Endodermal cell (in vitro differentiated cells): ENCODE data around the gene SIRT6. TPM values are rescaled to one million over a fixed set of nuclear protein-coding genes. Genes with fewer than 3 reads are reported as not detected.

Experiments
- DNase-seq: peaks from one replicate; pipeline ENCODE4 v3.0.0-alpha.2; 2017
- H3K27ac ChIP-seq: 2 replicates; pipeline ENCODE4 v1.5.1; 2013; ENCODE audit warnings: mild to moderate bottlenecking, low read depth, low read length, moderate library complexity
- H3K27me3 ChIP-seq: 2 replicates; pipeline ENCODE4 v1.6.1; 2013; ENCODE audit warnings: mild to moderate bottlenecking, low read length, moderate library complexity; ENCODE audit not compliant: insufficient read depth, control insufficient read depth, poor library complexity, severe bottlenecking
- H3K36me3 ChIP-seq: 2 replicates; pipeline ENCODE4 v1.7.0; 2013; ENCODE audit warnings: mild to moderate bottlenecking, low read length, moderate library complexity; ENCODE audit not compliant: control insufficient read depth, insufficient read depth
- H3K4me1 ChIP-seq: one replicate; pipeline ENCODE4 v1.7.0; 2013; ENCODE audit warnings: low read length; ENCODE audit not compliant: control insufficient read depth, insufficient read depth
- H3K4me3 ChIP-seq: 2 replicates; pipeline ENCODE4 v1.5.1; 2013; ENCODE audit warnings: mild to moderate bottlenecking, low read length, moderate library complexity
- H3K9ac ChIP-seq: 2 replicates; pipeline ENCODE4 v1.6.1; 2013; ENCODE audit warnings: mild to moderate bottlenecking, low read length, moderate library complexity; ENCODE audit not compliant: poor library complexity, severe bottlenecking; ENCODE audit errors: extremely low read depth
- H3K9me3 ChIP-seq: 2 replicates; pipeline ENCODE4 v1.6.1; 2013; ENCODE audit warnings: mild to moderate bottlenecking, low read length, moderate library complexity; ENCODE audit not compliant: control insufficient read depth
- H3K27ac Mint-ChIP-seq: 2 replicates; pipeline ENCODE4 v1.8.0; 2020; ENCODE audit warnings: mixed read lengths
- H3K27me3 Mint-ChIP-seq: 2 replicates; pipeline ENCODE4 v1.8.0; 2021; ENCODE audit warnings: mild to moderate bottlenecking, mixed read lengths; ENCODE audit not compliant: insufficient read depth
- H3K36me3 Mint-ChIP-seq: 2 replicates; pipeline ENCODE4 v1.8.0; 2020; ENCODE audit warnings: low read depth, mixed read lengths
- H3K4me1 Mint-ChIP-seq: 2 replicates; pipeline ENCODE4 v1.8.0; 2020; ENCODE audit warnings: mixed read lengths
- H3K4me3 Mint-ChIP-seq: 2 replicates; pipeline ENCODE4 v1.8.0; 2020; ENCODE audit warnings: mild to moderate bottlenecking, moderate library complexity, mixed read lengths
- H3K9me3 Mint-ChIP-seq: 2 replicates; pipeline ENCODE4 v1.8.0; 2020; ENCODE audit warnings: mild to moderate bottlenecking, mixed read lengths
- WGBS, 2 experiments: methylation state at CpG; one replicate each; pipeline versions ENCODE4 v1.1.5 to v1.1.7; 2013; ENCODE audit warnings: missing lambda C conversion rate in 2 of 2, mixed read lengths in 1 of 2; ENCODE audit not compliant: insufficient coverage in 1 of 2, insufficient read length in 1 of 2; 5-methylcytosine and 5-hydroxymethylcytosine counted together
- total RNA-seq, 2 donors: library from RNA; stranded (reverse); fragmentation: NEBNext Ultra II Directional in 1 of 2; extraction: Animal tissue kit (Norgen Biotek cat#: 25700) in 1 of 2; gene quantifications; 2 replicates in 1 of 2; 3 replicates in 1 of 2; pipeline ENCODE4 v1.2.1, GENCODE V29; 2021
- TF ChIP-seq, protein P1 (sequence below): fragments of 200-600 bp; sonication (generic); conservative IDR thresholded peaks from 2 replicates; pipeline ENCODE4 v1.5.0; 2021; ENCODE audit warnings: antibody characterized with exemption, mild to moderate bottlenecking

SIRT6 gene
- total RNA-seq, 2 donors from 2014 or later, result 22.1 to 29.1 TPM

DNA sequence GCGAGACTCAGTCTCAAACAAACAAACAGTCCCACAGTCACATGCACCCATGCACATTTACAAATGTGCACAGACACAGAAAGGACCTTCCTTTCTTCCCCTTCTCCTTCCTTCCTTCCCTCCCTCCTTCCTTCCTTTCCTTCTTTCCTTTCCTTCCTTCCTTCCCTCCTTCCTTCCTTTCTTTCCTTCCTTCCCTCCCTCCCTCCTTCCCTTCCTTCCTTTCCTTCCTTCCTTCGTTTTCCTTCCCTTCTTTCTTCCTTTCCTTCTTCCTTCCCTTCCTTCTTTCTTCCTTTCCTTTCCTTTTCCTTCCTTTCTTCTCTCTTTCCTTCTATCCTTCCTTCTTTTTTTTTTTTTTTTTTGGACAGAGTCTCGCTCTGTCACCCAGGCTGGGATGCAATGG is 30.8 kb upstream of the SIRT6 start:
- Mint-ChIP-seq H3K27me3 (peaks cover 7% of the 10 kb centered on the region), H3K27ac (no peak overlapping the region), H3K36me3 (no peaks in the 10 kb centered on the region), H3K4me3 (no peak overlapping the region), H3K4me1 (no peaks in the 10 kb centered on the region), H3K9me3 (peaks cover 3% of the 10 kb centered on the region)
- Histone ChIP-seq H3K4me3 (no peak overlapping the region), H3K36me3 (no peaks in the 10 kb centered on the region), H3K27me3 (no peaks in the 10 kb centered on the region), H3K27ac (no peak overlapping the region), H3K4me1 (no peaks in the 10 kb centered on the region), H3K9ac (no peak overlapping the region), H3K9me3 (no peaks in the 10 kb centered on the region)
- TF ChIP-seq, protein P1, sequence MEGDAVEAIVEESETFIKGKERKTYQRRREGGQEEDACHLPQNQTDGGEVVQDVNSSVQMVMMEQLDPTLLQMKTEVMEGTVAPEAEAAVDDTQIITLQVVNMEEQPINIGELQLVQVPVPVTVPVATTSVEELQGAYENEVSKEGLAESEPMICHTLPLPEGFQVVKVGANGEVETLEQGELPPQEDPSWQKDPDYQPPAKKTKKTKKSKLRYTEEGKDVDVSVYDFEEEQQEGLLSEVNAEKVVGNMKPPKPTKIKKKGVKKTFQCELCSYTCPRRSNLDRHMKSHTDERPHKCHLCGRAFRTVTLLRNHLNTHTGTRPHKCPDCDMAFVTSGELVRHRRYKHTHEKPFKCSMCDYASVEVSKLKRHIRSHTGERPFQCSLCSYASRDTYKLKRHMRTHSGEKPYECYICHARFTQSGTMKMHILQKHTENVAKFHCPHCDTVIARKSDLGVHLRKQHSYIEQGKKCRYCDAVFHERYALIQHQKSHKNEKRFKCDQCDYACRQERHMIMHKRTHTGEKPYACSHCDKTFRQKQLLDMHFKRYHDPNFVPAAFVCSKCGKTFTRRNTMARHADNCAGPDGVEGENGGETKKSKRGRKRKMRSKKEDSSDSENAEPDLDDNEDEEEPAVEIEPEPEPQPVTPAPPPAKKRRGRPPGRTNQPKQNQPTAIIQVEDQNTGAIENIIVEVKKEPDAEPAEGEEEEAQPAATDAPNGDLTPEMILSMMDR, result no peak
- 87 to 100% methylated on average over 2 to 3 of the region's 3 CpGs for WGBS, 2 experiments
- DNase-seq, result no peak

- TF ChIP-seq, protein P1, result no peak
- Mint-ChIP-seq H3K9me3 (no peaks in the 10 kb centered on the region), H3K4me1 (no peaks in the 10 kb centered on the region), H3K27ac (no peak overlapping the region), H3K4me3 (no peak overlapping the region), H3K27me3 (peaks cover 5% of the 10 kb centered on the region), H3K36me3 (no peaks in the 10 kb centered on the region)
- Histone ChIP-seq H3K27ac (no peak overlapping the region), H3K36me3 (no peaks in the 10 kb centered on the region), H3K4me1 (no peaks in the 10 kb centered on the region), H3K4me3 (no peak overlapping the region), H3K9me3 (no peaks in the 10 kb centered on the region), H3K9ac (no peak overlapping the region), H3K27me3 (no peaks in the 10 kb centered on the region)
- 74 to 87% methylated on average over 6 to 14 of the region's 15 CpGs for WGBS, 2 experiments
- no peak for DNase-seq
Observed at GRCh38 chr19:4210166-4210731, 27.9 kb upstream of the SIRT6 start.

DNA sequence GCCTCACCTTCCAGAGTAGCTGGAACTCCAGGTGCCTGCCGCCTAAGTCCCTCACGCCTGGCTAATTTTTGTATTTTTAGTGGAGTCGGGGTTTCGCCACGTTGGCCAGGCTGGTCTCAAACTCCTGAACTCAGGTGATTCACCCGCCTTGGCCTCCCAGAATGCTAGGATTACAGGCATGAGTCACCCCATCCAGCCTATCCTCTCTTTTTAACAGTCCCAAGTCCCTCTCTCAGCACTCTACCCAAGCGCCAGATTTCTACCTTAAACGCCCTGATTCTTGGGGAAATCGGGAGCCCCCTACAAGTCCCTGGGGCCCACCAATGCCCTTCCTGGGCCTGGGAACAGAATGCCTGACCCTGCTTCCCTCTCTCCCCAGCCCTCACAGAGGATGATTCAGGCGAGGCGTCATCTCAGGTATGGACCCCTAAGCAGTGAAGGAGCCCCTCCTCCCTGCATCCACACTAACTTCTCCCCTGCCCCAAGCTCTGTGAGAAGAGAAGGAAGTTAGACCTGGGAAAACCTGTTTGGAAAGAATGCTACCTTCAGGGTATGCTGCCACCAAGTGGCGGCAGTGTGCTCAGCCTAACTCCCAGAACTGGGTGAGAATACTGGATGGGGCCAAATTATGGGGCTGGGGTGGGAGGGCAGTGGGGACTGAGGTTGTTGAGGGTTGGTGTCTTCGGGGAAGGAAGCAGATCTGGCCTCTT is 26.2 kb upstream of the SIRT6 start:
- 83 to 85% methylated on average over 9 to 13 of the region's 13 CpGs for WGBS, 2 experiments

More for the DNA sequence above, 26.2 kb upstream of the SIRT6 start:
- peak overlapping the region; percentile 75 for H3K27ac Mint-ChIP-seq
- Histone ChIP-seq H3K4me1 (no peaks in the 10 kb centered on the region), H3K36me3 (no peaks in the 10 kb centered on the region), H3K4me3 (no peak overlapping the region), H3K27me3 (no peaks in the 10 kb centered on the region), H3K9ac (no peak overlapping the region), H3K9me3 (no peaks in the 10 kb centered on the region), H3K27ac (no peak overlapping the region)
- H3K9me3 Mint-ChIP-seq, result no peaks in the 10 kb centered on the region
- H3K4me3 Mint-ChIP-seq, result no peak overlapping the region
- H3K4me1 Mint-ChIP-seq, result no peaks in the 10 kb centered on the region
- H3K36me3 Mint-ChIP-seq, result no peaks in the 10 kb centered on the region
- peak; percentile 78 for DNase-seq
- TF ChIP-seq, protein P1, result peak; percentile 66
- H3K27me3 Mint-ChIP-seq, result peaks cover 5% of the 10 kb centered on the region
